Naive thymus-derived CD8-positive, alpha-beta T cell (primary cell): ENCODE measurements around the gene PKNOX2. TPM values are rescaled to one million over a fixed set of nuclear protein-coding genes. Genes with fewer than 3 reads are reported as not detected.

ENCODE experiments used
- ATAC-seq, 2 donors: fragments of 150-1000 bp; cut with Tn5 transposase in 1 of 2; sonication (Bioruptor Pico), chemical (Tn5 transposase) in 1 of 2; 1 replicate in 1 of 2; 2 replicates in 1 of 2; pipeline ENCODE4 v1.10.0; 2021; ENCODE audit warnings: mild to moderate bottlenecking in 2 of 2, moderate library complexity in 2 of 2
- POLR2A ChIA-PET: fragments of 350-600 bp; sonication (Branson Sonifier 250); formaldehyde crosslinking; loops from one replicate; lab custom pipeline; 2021; ENCODE audit warnings: antibody characterized with exemption; lab: Charles Lee
- DNase-seq, 10 donors: peaks; one replicate each; pipeline versions ENCODE4 v3.0.0 to v3.0.0-alpha.2; 2020 to 2022
- H3K27ac Mint-ChIP-seq, 10 donors: one replicate each; pipeline ENCODE4 v1.8.0; 2020 to 2022; ENCODE audit warnings: mild to moderate bottlenecking in 10 of 10, mixed read lengths in 10 of 10, moderate library complexity in 4 of 10, inconsistent platforms in 1 of 10
- H3K27me3 Mint-ChIP-seq, 5 donors: one replicate each; pipeline ENCODE4 v1.8.0; 2021 to 2022; ENCODE audit warnings: mixed read lengths in 5 of 5
- H3K36me3 Mint-ChIP-seq, 3 donors: one replicate each; pipeline ENCODE4 v1.8.0; 2020 to 2022; ENCODE audit warnings: mixed read lengths in 3 of 3, mild to moderate bottlenecking in 2 of 3, inconsistent platforms in 1 of 3
- H3K4me1 Mint-ChIP-seq, 4 donors: one replicate each; pipeline ENCODE4 v1.8.0; 2021 to 2022; ENCODE audit warnings: mixed read lengths in 4 of 4
- H3K4me3 Mint-ChIP-seq, 10 donors: one replicate each; pipeline ENCODE4 v1.8.0; 2020 to 2022; ENCODE audit warnings: mild to moderate bottlenecking in 10 of 10, mixed read lengths in 10 of 10, moderate library complexity in 6 of 10, inconsistent platforms in 1 of 10
- H3K9me3 Mint-ChIP-seq, 9 donors: one replicate each; pipeline ENCODE4 v1.8.0; 2020 to 2022; ENCODE audit warnings: mixed read lengths in 9 of 9, mild to moderate bottlenecking in 3 of 9, inconsistent platforms in 1 of 9, moderate library complexity in 1 of 9
- polyA plus RNA-seq, 3 donors: library from polyadenylated mRNA; unstranded; fragments of 300-500 nt; fragmentation: Illumina TruSeq; gene quantifications; one replicate each; pipeline ENCODE4 v1.2.3, GENCODE V29; 2021
- total RNA-seq, 8 experiments: library from RNA in 2 of 8; stranded (reverse) in 2 of 8; gene quantifications; one replicate each; pipeline ENCODE4 v1.2.3 and lab custom pipeline; 2021 to 2026

Gene PKNOX2
- total and polyA plus RNA-seq, 5 experiments from 2014 or later: not detected

DNA sequence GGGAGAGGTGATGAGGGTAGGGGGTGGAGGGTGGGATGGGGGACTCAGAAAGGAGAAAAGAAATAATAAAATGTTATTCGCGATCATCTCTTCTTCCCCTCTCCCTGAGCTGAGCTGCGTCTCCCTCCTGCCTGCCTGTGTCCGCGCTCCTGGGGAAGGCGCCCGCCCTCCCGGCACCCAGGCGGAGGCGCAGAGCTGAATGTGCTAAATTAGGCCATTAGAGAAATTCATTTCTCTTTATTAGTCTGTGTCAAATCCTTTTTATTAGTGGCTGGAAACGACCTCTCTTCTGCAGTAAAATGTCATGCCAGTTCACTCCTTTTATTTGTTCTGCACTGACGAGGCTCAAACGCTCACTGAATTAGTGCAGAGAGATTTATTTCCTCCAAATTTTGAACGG, 215.4 kb downstream of the PKNOX2 start:
- Mint-ChIP-seq H3K27ac (no peak overlapping the region), H3K9me3 (no peaks in the 10 kb centered on the region), H3K27me3 (peaks cover 13 to 60% (median 30%) of the 10 kb centered on the region in 5 donors), H3K4me3 (no peak overlapping the region), H3K4me1 (no peaks in the 10 kb centered on the region), H3K36me3 (no peaks in the 10 kb centered on the region)
- POLR2A ChIA-PET: no interaction called here
- DNase-seq (peak in 1 of 10 donors; percentile 28), ATAC-seq (no peak)

DNA sequence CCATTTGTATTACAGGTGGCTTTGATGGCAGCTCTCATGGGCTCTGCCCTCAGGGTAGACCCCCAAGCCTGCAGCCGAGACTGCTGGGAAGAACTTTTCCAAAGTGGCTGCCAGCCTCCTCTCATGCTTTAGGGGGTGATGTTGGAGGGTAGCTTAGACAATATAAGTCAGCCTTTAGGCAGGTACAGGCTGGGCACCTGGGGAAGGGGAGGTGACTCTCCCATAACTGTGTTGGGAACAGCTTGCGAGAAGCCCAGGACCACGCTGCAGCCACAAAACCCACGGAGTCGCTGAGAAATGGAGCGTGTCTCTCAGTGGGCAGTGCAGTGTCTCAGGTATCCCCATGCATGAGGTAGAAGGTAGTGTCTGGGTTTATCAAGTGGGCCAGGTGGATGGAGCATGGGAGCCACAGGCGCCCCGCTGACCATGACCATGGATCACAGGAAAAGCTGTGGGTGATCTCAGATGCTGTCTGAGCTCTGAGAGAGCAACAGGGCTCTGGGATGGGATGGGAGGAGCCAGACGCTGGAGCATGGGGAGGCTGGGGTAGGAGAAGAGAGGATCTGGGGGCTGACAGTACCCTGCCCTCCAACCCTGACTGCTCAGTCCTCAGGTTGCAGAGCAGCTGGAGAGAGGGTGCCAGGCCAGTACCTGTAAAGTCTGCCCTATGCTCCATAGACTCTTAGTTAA, 216.3 kb downstream of the PKNOX2 start:
- DNase-seq (no peak), ATAC-seq (no peak)
- no peaks in the 10 kb centered on the region for H3K4me1 Mint-ChIP-seq
- no peaks in the 10 kb centered on the region for H3K9me3 Mint-ChIP-seq
- no peaks in the 10 kb centered on the region for H3K36me3 Mint-ChIP-seq
- no peak overlapping the region for H3K27ac Mint-ChIP-seq
- no peak overlapping the region for H3K4me3 Mint-ChIP-seq
- peaks cover 13 to 63% (median 30%) of the 10 kb centered on the region in 5 donors for H3K27me3 Mint-ChIP-seq
- POLR2A ChIA-PET: no interaction called here

DNA sequence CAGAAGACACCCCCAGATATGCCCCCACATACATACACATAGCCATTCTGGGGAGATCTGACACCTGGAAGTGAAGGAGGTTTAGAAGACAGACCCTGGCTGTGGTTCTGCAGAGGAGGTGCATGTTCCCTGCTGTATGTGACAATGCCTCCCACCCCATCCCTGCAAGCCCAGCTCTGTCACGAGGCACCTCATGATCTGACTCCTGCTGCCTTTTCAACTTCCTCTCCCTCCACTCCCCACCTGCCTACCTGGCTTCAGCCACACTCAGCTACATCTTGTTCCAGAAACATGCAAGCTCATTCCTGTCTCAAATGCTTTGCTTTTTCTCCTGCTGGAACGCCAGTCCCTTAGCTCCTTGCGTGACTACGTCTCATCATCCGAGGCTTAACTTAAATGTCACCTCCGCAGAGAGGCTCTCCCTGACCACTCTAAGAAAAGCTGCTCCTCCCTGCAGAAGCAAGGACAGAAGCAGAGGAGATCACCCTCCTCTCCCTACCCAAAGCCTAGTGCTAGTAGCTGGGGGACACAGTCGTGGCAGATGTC, 217.0 kb downstream of the PKNOX2 start:
- DNase-seq: no peak
- Mint-ChIP-seq H3K36me3 (no peaks in the 10 kb centered on the region), H3K9me3 (no peaks in the 10 kb centered on the region), H3K4me3 (no peak overlapping the region), H3K27ac (no peak overlapping the region), H3K27me3 (peaks cover 13 to 57% (median 30%) of the 10 kb centered on the region in 5 donors), H3K4me1 (no peaks in the 10 kb centered on the region)
- POLR2A ChIA-PET: no interaction called here
- ATAC-seq: no peak

DNA sequence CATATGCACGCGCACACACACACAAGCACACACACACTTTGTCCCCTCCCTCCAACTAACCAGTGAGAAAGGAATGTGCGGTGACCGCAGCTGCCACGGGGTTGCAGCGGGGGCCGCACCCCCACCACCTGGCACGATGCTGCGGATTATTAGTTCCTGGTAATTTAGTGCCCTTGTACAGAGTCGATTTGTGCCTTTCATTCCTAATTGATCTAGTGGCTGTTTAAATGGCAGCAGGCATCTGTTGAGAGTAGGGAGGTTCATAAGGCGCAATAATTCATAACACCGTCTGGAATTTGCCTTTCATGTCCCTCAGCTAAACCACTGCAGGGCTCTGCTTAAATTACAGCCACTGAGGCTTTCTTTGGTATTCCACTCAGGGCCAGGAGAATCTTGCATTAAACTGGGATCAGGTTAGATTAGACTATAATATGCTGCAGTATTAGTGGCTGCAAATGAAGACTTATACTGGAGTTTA, 217.8 kb downstream of the PKNOX2 start:
- DNase-seq (no peak), ATAC-seq (no peak)
- Mint-ChIP-seq H3K4me1 (no peaks in the 10 kb centered on the region), H3K27me3 (peaks cover 11 to 49% (median 26%) of the 10 kb centered on the region in 5 donors), H3K36me3 (no peaks in the 10 kb centered on the region), H3K9me3 (no peaks in the 10 kb centered on the region), H3K4me3 (no peak overlapping the region), H3K27ac (no peak overlapping the region)
- POLR2A ChIA-PET: no interaction called here

DNA sequence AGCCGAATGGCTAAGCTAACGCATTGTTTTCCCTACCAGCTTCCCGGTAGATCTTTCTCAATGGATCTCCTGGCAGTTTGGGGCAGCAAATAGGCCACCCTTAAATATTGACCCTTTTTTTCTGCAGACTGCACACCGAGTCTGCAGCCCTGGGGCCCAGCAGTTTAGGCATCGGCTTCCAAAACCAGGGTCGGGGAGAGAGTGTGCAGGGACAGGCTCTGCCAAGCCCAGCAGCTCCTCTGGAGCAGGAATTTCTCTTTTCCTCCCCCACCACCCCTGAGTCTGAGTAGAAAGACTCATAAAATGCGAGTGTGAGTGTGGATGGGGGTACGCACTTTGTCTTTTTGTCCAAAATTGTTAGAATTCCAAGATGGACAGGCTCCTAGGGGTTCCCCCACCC, 218.3 kb downstream of the PKNOX2 start:
- ATAC-seq (no peak), DNase-seq (no peak)
- Mint-ChIP-seq H3K4me3 (no peak overlapping the region), H3K27me3 (peaks cover 9 to 45% (median 22%) of the 10 kb centered on the region in 5 donors), H3K4me1 (no peaks in the 10 kb centered on the region), H3K27ac (no peak overlapping the region), H3K36me3 (no peaks in the 10 kb centered on the region), H3K9me3 (no peaks in the 10 kb centered on the region)
- POLR2A ChIA-PET: no interaction called here

DNA sequence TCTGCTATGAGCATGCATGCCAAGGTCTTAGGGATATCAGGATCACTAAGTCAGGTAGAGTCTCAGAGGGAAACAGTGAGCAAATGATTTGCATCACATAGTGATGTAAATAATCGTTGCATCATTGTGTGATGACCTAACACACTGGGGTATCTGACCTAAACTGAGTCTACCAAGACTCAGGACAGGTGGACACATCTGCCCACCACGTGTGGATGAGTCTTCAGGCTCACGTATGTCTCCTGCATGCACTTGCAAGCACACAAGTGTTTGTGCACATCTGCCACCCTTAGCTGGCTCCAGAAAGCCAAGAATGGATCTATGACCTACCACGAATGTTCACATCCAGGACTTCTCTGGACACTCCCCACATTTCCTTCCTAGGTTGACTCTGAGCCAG, 220.3 kb downstream of the PKNOX2 start:
- H3K4me1 Mint-ChIP-seq: no peaks in the 10 kb centered on the region
- H3K36me3 Mint-ChIP-seq: no peaks in the 10 kb centered on the region
- DNase-seq (no peak), ATAC-seq (no peak)
- no peak overlapping the region for H3K4me3 Mint-ChIP-seq
- peak overlapping the region in 1 of 10 donors; percentile 83 for H3K27ac Mint-ChIP-seq
- no peaks in the 10 kb centered on the region for H3K9me3 Mint-ChIP-seq
- peaks cover 10 to 38% (median 30%) of the 10 kb centered on the region in 5 donors for H3K27me3 Mint-ChIP-seq
- POLR2A ChIA-PET: no interaction called here

DNA sequence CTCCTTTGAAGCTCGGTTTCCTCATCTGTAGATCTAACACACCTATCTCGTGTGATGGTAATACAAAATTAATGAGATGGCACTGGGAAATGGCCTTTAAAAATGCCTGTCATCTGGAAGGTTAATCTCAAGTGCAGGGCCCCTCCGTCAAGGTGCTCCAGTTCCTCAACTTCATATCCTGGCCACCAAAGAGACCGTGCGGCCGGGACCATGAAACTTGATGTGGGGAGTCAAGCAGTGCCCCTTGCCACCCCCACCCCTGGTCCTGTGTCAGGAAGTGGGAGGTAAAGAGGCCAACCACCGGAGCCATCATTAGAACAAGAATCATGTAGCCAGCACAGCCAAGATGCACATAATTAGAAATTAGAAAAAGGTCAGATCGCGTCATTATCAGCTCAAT, 223.3 kb downstream of the PKNOX2 start:
- ATAC-seq: no peak
- H3K4me1 Mint-ChIP-seq: peaks cover 0 to 2% (median 0%) of the 10 kb centered on the region in 4 donors
- no peaks in the 10 kb centered on the region for H3K36me3 Mint-ChIP-seq
- no peaks in the 10 kb centered on the region for H3K9me3 Mint-ChIP-seq
- H3K4me3 Mint-ChIP-seq: no peak overlapping the region
- POLR2A ChIA-PET: interaction anchor here (0.5 kb wide), 1 partner anchor 1097 kb away, joined by 3 read pairs; no protein-coding TSS in a partner anchor
- H3K27ac Mint-ChIP-seq: no peak overlapping the region
- DNase-seq: no peak
- H3K27me3 Mint-ChIP-seq: peaks cover 6 to 32% (median 16%) of the 10 kb centered on the region in 5 donors

DNA sequence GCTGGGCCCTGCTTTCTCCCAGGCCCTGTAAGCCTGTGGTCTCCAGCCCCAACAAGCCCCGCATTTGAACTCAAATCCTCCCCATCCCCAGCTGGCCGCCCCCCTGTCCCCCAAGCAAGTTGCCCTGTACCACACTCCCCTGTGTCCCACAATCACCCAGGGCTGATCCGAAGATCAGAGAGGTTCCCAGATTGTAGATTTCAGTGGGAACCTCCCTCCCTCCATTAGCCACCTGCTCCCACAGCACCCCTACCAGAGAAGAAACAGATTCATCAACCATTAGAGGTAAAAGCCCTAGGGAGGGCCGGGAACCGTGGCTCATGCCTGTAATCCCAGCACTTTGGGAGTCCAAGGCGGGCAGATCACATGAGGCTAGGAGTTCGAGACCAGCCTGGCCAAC, 224.1 kb downstream of the PKNOX2 start:
- DNase-seq: no peak
- Mint-ChIP-seq H3K27ac (peak overlapping the region in 1 of 10 donors; percentile 41), H3K36me3 (no peaks in the 10 kb centered on the region), H3K4me1 (peaks cover 0 to 2% (median 0%) of the 10 kb centered on the region in 4 donors), H3K9me3 (no peaks in the 10 kb centered on the region), H3K4me3 (no peak overlapping the region), H3K27me3 (peaks cover 8 to 39% (median 17%) of the 10 kb centered on the region in 5 donors)
- no peak for ATAC-seq
- POLR2A ChIA-PET: no interaction called here

DNA sequence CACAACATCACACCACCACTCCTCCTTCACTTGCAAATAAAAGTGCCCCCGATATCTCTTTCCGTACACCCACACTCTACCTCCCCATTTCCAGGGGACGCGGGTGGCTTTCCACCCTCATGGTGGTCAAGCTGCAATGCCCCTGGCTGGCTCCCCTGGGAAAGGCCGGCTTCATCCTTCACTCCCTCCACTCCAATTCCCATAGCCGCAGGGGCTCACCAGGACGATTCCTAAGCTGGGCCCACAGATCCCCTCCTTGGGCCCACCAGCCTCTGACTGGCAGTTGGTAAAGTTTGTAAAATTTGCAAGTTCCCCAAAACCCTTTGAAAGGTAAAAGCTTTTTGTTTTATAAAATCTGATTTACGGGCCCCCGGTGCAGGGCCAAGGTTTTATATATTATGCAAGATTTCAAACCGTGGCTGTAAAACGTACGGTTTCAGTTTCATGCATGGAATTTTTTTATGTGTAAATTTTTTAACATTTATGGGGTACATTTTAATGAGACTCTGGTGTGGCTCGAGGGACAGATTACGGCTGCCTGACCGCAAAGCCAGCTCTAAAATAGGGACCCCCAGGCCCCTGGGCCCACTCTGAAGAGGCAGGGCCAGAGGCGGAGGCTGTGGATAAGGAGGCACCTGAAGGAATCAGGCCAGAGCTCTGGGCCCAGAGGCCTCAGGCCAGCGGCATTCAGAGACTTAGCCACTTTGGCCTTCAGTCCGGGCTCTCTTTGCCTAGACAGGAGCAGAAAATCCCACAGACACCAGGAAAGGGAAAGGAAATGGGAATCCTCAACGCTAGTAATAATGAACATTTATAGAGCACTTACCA, 225.0 kb downstream of the PKNOX2 start:
- DNase-seq (no peak), ATAC-seq (no peak)
- peaks cover 8 to 42% (median 12%) of the 10 kb centered on the region in 5 donors for H3K27me3 Mint-ChIP-seq
- no peak overlapping the region for H3K27ac Mint-ChIP-seq
- H3K9me3 Mint-ChIP-seq: no peaks in the 10 kb centered on the region
- POLR2A ChIA-PET: no interaction called here
- H3K4me3 Mint-ChIP-seq: no peak overlapping the region
- peaks cover 0 to 2% (median 0%) of the 10 kb centered on the region in 4 donors for H3K4me1 Mint-ChIP-seq
- H3K36me3 Mint-ChIP-seq: no peaks in the 10 kb centered on the region

DNA sequence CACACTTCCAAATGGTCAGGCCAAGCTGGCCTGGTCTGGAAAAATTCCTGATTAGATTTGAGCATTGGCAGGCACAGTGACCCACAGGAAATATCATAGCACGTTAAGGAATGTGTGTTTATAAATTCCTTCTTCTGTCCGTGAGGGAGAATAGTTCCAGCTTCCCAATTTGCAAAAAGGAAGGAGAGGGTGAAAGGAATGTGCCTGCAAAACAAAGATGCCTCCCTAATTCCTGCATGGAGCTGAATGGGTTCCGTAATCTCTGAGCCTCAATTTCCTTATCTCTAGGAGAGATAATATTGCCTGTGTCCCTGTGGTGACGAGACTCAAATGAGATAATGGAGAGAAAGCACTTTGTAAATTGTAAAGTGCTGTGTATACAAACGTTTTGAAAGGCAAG, 226.4 kb downstream of the PKNOX2 start:
- H3K27me3 Mint-ChIP-seq: peaks cover 10 to 45% (median 14%) of the 10 kb centered on the region in 5 donors
- POLR2A ChIA-PET: no interaction called here
- no peak overlapping the region for H3K27ac Mint-ChIP-seq
- no peak overlapping the region for H3K4me3 Mint-ChIP-seq
- peaks cover 0 to 2% (median 0%) of the 10 kb centered on the region in 4 donors for H3K4me1 Mint-ChIP-seq
- H3K9me3 Mint-ChIP-seq: no peaks in the 10 kb centered on the region
- DNase-seq (no peak), ATAC-seq (no peak)
- H3K36me3 Mint-ChIP-seq: no peaks in the 10 kb centered on the region

DNA sequence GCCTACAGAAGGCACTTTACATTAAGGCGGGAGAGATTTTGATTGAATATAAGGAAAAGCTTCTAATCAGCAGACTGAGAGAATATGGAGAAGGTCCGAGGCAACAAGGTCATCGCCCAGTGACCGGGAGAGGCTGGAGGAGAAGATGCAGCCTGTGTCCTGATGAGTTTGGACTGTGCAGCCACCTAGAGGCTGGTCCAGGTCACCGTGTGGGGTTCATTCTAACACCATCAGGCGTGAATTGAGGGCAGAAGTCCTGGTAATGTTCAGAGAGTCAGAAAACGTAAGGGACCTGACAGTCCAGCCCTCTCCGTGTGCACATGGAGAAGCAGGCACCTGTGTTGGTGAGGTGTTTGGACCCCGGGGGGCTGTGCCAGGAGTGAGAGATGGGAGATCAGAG, 228.8 kb downstream of the PKNOX2 start:
- DNase-seq (no peak), ATAC-seq (no peak)
- Mint-ChIP-seq H3K27ac (no peak overlapping the region), H3K27me3 (peaks cover 9 to 53% (median 22%) of the 10 kb centered on the region in 5 donors), H3K4me3 (peak overlapping the region in 1 of 10 donors; percentile 22), H3K9me3 (no peaks in the 10 kb centered on the region), H3K4me1 (peaks cover 0 to 2% (median 0%) of the 10 kb centered on the region in 4 donors), H3K36me3 (no peaks in the 10 kb centered on the region)
- POLR2A ChIA-PET: no interaction called here

DNA sequence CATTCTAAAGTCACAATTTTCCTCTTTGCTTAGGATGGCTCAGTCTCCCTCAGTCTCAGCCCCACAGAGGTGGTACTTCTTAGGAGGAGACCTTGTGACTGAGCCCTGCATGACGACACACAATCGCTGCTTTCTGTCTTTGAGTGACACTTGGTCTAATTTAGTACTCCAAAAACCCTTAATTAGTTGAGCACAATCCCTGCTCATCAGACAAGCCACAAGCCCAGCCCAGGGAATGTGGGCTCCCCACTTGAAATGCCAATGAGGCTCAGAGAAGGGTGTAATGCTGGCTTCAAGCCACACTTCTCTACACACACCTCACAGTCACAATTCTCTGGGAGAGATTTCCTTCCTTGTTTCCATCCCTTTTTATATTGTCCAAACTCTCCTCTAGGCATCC, 229.7 kb downstream of the PKNOX2 start:
- POLR2A ChIA-PET: no interaction called here
- H3K9me3 Mint-ChIP-seq: no peaks in the 10 kb centered on the region
- ATAC-seq: no peak
- no peak for DNase-seq
- no peak overlapping the region for H3K27ac Mint-ChIP-seq
- peaks cover 9 to 62% (median 26%) of the 10 kb centered on the region in 5 donors for H3K27me3 Mint-ChIP-seq
- H3K4me1 Mint-ChIP-seq: peaks cover 0 to 2% (median 0%) of the 10 kb centered on the region in 4 donors
- no peak overlapping the region for H3K4me3 Mint-ChIP-seq
- H3K36me3 Mint-ChIP-seq: no peaks in the 10 kb centered on the region

DNA sequence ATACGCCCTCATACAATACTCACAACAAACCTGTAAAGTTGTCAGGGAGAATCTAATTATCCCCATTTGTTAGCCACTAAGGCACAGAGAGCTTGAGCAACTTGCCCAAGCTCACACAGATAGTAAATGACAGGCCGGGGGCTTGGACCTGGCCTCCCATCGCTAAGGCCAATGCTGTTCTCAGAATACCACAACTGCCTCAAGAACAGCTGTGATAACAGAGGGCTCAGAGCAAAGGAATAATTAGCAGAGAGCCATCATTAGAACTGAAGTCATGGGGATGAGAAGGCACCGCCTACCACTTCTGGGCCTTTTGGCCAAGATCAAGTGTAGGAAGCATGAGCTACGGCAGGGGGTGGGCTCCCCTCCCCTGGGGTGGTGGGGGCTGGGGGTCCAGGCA, 232.9 kb downstream of the PKNOX2 start:
- Mint-ChIP-seq H3K9me3 (no peaks in the 10 kb centered on the region), H3K4me1 (peaks cover 0 to 2% (median 0%) of the 10 kb centered on the region in 4 donors), H3K36me3 (no peaks in the 10 kb centered on the region), H3K27ac (no peak overlapping the region), H3K4me3 (no peak overlapping the region), H3K27me3 (peaks cover 12 to 72% (median 29%) of the 10 kb centered on the region in 5 donors)
- no peak for DNase-seq
- no peak for ATAC-seq
- POLR2A ChIA-PET: no interaction called here
